ENCODE measurements around the gene MTUS2.

GRCh38 chr13:29328501-29328900 lies 508.4 kb downstream of the MTUS2 start:
- TF ChIP-seq CTCF (IDR thresholded peaks at IDR 0.05): no peak
- no peak for TF ChIP-seq POLR2A (IDR thresholded peaks at IDR 0.05)
- no peak for TF ChIP-seq POLR2AphosphoS5 (IDR thresholded peaks at IDR 0.05)
